Colon (tissue), 2 donors: ENCODE data around the gene WDR44.
"Not testable (repeated sequence)": the region's sequence is repeated elsewhere in the genome, so short reads cannot be mapped to it uniquely, and the experiment has no call there.

ENCODE experiments used
- FAIRE-seq: peaks from 2 replicates; lab custom pipeline; 2012; peaks lifted over from hg19 to GRCh38; lab: Jason Lieb, UNC
- donor health status: control.
- donor health status: control.

The WDR44 gene

DNA sequence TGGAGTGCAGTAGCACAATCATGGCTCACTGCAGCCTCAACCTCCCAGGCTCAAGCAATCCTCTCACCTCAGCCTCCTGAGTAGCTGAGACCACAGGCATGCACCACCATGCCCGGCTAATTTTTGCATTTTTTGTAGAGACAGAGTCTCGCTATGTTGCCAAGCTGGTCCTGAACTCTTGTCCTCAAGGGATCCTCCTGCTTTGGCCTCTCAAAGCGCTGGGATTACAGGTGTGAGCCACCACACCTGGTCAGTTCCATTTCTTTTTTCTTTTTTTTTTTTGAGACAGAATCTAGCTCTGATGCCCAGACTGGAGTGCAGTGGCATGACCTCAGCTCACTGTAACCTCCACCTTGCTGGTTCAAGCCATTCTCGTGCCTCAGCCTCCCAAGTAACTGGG lies 136.5 kb downstream of the WDR44 start:
- FAIRE-seq, result not testable (repeated sequence)

GRCh38 chrX:118484216-118484903 lies 138.5 kb downstream of the WDR44 start:
- no peak for FAIRE-seq

- not testable (repeated sequence) for FAIRE-seq
These were observed 140.8 kb downstream of the WDR44 start for GRCh38 chrX:118486693-118487092.

GRCh38 chrX:118493016-118493415 lies 147.1 kb downstream of the WDR44 start:
- FAIRE-seq, result no peak

DNA sequence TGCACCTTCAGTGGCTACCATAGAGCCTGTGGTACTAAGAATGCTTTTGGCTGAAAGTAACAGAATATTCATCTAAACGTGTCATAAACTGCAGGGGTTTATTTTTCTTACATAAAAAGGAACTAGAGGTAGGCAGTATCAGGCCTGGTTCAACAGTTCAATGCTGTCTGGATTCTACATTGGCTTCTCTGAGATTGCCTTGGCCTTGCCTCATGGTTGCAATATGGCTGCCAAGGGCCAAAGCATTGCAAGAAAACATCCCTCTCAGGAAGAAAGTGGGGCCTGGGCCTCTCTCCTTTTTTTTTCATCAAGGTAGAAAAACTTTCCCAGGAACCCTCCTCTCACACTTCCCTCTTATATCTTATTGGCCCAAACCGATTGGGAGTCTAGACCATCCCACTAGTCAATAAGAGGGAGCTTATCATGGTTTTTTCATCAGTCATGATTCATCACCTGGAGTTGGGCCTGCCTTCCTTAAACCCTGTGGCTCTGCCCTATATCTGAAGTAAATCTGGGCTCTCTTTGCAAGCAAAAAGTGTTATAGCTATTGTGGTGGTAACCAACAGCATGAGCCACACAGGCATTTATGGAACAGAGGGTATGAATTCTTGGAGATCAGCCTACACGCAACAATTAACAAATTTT lies 147.9 kb downstream of the WDR44 start:
- FAIRE-seq, result no peak

GRCh38 chrX:118495061-118495921 lies 149.4 kb downstream of the WDR44 start, which contains the start of gene DOCK11:
Gene DOCK11 (plus strand): TSS chrX:118495815. CDS start chrX:118495972, 157 bp downstream.
- no peak for FAIRE-seq

DNA sequence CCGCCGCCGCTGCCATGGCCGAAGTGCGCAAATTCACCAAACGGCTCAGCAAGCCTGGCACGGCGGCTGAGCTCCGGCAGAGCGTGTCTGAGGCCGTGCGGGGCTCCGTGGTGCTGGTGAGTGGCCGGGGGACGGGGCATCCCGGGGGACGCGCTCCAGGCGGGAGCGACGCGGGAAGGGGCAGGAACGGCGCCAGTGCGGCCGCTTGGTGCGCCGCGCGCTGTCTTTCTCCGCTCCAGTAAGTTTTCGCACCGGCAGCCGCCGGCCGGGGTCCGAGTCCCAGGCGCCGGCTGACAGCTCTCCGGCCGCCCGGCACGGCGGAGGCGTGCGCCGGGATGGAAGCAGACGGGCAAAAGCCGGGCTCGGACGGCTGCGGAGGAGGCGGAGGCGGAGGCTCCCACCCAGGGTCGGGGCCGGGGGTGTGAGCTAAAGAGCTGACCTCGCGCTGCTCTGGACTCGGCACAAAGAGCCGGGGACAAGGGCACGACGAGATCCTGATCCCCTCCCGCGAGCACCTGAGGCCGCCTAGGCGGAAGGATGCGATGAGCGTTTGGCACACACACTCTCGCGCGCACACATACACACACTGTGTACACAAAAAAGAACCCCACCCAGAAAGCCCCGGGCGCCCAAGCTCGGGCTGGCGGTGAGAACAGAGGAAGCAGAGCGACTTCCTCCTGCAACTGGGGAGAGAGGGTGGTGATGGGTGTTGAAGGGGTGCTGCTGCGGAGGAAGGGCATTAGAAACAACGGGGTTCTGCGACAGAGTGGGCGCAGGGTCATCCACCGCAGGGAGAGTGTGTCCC lies 150.3 kb downstream of the WDR44 start:
- FAIRE-seq, result no peak

DNA sequence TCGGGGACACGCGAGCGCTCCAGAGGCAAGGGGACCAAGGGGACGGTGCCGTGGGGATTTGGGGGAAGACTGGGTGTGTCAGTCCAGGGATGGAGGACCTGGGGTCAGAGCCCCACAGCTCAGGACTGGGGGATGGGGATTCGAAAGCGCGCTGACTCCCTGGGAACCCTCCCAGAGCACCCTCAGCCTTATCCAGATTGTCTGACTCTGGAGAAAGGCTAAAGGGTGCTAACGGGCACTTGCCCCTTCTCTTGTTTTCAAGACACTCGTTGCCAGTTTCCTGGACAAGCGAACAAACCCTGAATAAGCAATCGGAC lies 150.8 kb downstream of the WDR44 start:
- no peak for FAIRE-seq

DNA sequence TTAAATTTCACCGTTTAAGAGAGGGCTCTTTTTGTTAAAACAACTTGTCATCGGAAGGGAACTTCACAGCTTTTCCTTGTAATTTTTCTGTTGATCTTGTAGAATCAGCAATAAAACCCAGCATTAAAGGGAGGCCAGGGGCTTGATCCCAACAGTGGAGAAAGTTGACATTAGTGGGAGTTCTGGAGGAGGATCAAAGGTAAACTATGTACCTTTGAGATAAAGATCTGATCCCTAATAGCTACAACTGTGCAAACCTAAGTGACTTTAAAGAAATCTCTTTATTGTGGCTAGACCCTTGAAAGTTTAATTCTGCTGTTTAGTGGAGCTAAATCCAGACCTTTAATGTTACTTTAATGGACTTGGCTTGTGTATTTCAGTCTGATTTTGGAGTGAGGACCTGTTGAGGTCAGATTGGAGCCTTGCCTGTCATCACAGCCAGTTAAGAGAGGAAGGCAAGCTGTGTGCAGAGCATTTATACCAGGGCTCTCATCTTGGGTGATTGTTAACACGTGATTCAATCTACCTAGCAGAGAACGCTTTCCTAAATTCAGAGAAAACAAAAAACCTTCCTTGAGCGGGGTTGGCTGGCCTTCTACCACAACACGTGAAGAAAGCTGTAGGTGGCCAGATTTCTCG lies 151.4 kb downstream of the WDR44 start:
- no peak for FAIRE-seq

- no peak for FAIRE-seq
These were observed 152.4 kb downstream of the WDR44 start for GRCh38 chrX:118498351-118498750.

GRCh38 chrX:118498755-118499154 lies 152.8 kb downstream of the WDR44 start:
- peak; percentile 5 for FAIRE-seq

- FAIRE-seq, result no peak
These were observed 153.4 kb downstream of the WDR44 start for GRCh38 chrX:118499295-118499694.
